Gastroesophageal sphincter (tissue), 3 donors: ENCODE measurements around the gene CAMK1G.

Experiments
- POLR2A ChIP-seq, 2 donors: fragments of 450-650 bp; IDR thresholded peaks; one replicate each; pipeline ENCODE4 v1.6.1; 2017; ENCODE audit warnings: antibody characterized with exemption in 2 of 2, mild to moderate bottlenecking in 2 of 2, moderate library complexity in 1 of 2
- TF ChIP-seq, protein P1 (sequence below), 4 experiments: fragments of 200-600 bp in 2 of 4; fragments of 450-650 bp in 2 of 4; sonication (generic) in 1 of 4; IDR thresholded peaks; one replicate each; pipeline ENCODE4 v1.5.1; 2017 to 2019; ENCODE audit warnings: antibody characterized with exemption in 4 of 4, mild to moderate bottlenecking in 2 of 4, moderate library complexity in 2 of 4

DNA sequence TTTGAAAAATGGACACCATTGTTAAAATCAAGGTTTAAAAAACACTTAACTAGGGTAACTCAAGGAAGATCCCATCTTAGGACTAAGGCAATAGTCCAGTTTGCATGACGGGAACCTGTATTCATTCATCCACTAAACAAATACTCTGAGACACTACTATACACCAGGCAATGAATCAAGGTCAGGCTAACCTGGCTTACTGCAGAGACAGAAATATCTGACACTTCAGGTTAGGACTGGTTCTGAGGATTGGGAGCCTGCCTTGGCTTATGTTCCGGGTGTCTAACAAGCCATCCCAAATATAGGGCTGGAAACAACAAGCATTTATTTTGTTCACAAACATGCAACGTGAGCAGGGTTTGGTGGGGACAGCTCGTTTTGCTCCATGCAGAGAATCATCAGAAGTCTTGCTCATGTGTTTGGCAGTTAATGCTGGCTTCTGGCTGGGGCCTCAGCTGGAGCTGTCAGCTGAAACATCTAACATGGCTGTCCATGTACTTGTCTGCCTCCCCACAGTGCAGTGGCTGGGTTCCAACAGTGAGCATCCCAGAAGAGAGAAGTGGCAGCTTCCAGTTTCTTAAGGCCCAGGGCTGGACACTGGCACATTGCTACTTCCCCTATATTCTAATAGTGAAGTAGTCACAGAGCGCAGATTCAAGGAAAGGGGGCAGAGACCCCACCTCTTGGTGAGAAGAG is 37.0 kb upstream of the CAMK1G start:
- TF ChIP-seq, protein P1, sequence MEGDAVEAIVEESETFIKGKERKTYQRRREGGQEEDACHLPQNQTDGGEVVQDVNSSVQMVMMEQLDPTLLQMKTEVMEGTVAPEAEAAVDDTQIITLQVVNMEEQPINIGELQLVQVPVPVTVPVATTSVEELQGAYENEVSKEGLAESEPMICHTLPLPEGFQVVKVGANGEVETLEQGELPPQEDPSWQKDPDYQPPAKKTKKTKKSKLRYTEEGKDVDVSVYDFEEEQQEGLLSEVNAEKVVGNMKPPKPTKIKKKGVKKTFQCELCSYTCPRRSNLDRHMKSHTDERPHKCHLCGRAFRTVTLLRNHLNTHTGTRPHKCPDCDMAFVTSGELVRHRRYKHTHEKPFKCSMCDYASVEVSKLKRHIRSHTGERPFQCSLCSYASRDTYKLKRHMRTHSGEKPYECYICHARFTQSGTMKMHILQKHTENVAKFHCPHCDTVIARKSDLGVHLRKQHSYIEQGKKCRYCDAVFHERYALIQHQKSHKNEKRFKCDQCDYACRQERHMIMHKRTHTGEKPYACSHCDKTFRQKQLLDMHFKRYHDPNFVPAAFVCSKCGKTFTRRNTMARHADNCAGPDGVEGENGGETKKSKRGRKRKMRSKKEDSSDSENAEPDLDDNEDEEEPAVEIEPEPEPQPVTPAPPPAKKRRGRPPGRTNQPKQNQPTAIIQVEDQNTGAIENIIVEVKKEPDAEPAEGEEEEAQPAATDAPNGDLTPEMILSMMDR (IDR thresholded peaks at IDR 0.05) = no peak
- TF ChIP-seq POLR2A (IDR thresholded peaks at IDR 0.05) = no peak
